SW480 (cell line): Measurements from ENCODE around the gene RHBDF1.

Experiments
- DNase-seq: peaks from one replicate; pipeline ENCODE4 v3.0.0-alpha.2; 2016; ENCODE audit warnings: low spot score

Gene RHBDF1

GRCh38 chr16:72561-73548 is at the start of gene RHBDF1:
RHBDF1 (minus strand) TSS chr16:72631; CDS start chr16:65015, 7,616 bp downstream.
- DNase-seq = no peak

GRCh38 chr16:120756-121155 is 48.3 kb upstream of the RHBDF1 start:
- DNase-seq = no peak

GRCh38 chr16:119835-120491 is 47.5 kb upstream of the RHBDF1 start:
- DNase-seq = no peak

GRCh38 chr16:119295-119694 is 46.9 kb upstream of the RHBDF1 start:
- DNase-seq = no peak

GRCh38 chr16:118857-119256 is 46.4 kb upstream of the RHBDF1 start:
- DNase-seq = no peak

- peak; percentile 73 for DNase-seq
Observed at GRCh38 chr16:117379-118365, 45.2 kb upstream of the RHBDF1 start.

GRCh38 chr16:116015-116414 is 43.6 kb upstream of the RHBDF1 start:
- no peak for DNase-seq

- DNase-seq = no peak
Observed at GRCh38 chr16:114327-114726, 41.9 kb upstream of the RHBDF1 start.

GRCh38 chr16:112153-112840 is 39.9 kb upstream of the RHBDF1 start:
- no peak for DNase-seq

- DNase-seq = peak; percentile 69
Observed at GRCh38 chr16:106623-107324, 34.3 kb upstream of the RHBDF1 start.

- no peak for DNase-seq
Observed at GRCh38 chr16:105521-105920, 33.1 kb upstream of the RHBDF1 start.

- DNase-seq = no peak
Observed at GRCh38 chr16:104928-105327, 32.5 kb upstream of the RHBDF1 start.

GRCh38 chr16:104355-104754 is 31.9 kb upstream of the RHBDF1 start:
- no peak for DNase-seq

GRCh38 chr16:102060-102855 is 29.8 kb upstream of the RHBDF1 start:
- no peak for DNase-seq

GRCh38 chr16:101586-101985 is 29.2 kb upstream of the RHBDF1 start:
- no peak for DNase-seq

GRCh38 chr16:100989-101388 is 28.6 kb upstream of the RHBDF1 start:
- DNase-seq = no peak

GRCh38 chr16:97822-98221 is 25.4 kb upstream of the RHBDF1 start:
- no peak for DNase-seq

- peak; percentile 76 for DNase-seq
Observed at GRCh38 chr16:96935-97381, 24.5 kb upstream of the RHBDF1 start.

- DNase-seq = no peak
Observed at GRCh38 chr16:94918-95265, 22.5 kb upstream of the RHBDF1 start.
